ENCODE data around the gene KSR2. TPM values are rescaled to one million over a fixed set of nuclear protein-coding genes. Genes with fewer than 3 reads are reported as not detected.

KSR2 gene
- total RNA-seq, 2 donors from 2014 or later, result 0.07 to 0.08 TPM

DNA sequence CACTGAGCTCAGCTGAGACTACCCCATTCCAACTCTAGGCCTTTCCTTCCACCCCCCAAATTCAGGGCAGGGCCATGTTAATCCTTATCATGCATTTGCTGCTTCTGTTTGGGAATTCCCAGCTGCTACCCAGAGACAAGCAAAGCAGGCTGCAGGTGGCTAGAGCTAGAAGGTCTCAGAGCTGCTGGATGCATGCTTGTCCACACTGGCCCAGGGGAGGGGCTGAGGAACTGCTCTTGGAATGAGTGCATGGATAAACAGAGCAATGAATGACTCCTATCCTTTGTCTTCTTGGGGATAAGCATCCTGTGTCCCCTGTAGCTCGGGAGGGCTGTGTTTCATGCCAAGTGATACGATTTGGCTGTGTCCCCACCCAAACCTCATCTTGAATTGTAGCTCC is 470.5 kb downstream of the KSR2 start:
- Histone ChIP-seq H3K36me3 (no peaks in the 10 kb centered on the region), H3K9me3 (no peaks in the 10 kb centered on the region), H3K4me1 (peaks cover 0 to 20% of the 10 kb centered on the region in 2 donors), H3K4me3 (no peak overlapping the region), H3K27ac (no peak overlapping the region), H3K27me3 (no peaks in the 10 kb centered on the region)
- no peak for DNase-seq (ENCODE audit: low spot score)
- no peak for TF ChIP-seq CTCF (IDR thresholded peaks at IDR 0.05)

DNA sequence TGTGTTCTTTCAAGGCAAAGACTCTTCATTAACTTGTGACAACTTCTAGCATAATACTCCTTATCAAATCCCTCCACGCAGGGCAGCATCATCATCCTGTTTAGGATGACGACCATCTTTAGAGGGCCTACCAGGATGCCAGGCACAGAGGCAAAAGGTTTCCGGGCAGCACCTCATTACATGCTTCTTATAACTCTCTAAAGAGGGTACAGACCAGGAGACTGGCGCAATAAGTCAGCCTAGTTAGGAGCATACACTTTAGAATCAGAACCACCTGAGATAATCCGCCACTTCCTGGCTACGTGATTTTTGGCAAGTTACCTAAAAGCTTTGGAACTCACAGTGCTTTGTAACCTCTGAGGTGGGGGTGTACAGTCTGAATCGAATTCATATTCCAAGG is 471.4 kb downstream of the KSR2 start:
- Histone ChIP-seq H3K9me3 (no peaks in the 10 kb centered on the region), H3K27ac (no peak overlapping the region), H3K4me3 (no peak overlapping the region), H3K27me3 (no peaks in the 10 kb centered on the region), H3K4me1 (peaks cover 0 to 20% of the 10 kb centered on the region in 2 donors), H3K36me3 (no peaks in the 10 kb centered on the region)
- DNase-seq (ENCODE audit: low spot score), result no peak
- no peak for TF ChIP-seq CTCF (IDR thresholded peaks at IDR 0.05)

- no peaks in the 10 kb centered on the region for H3K4me1 ChIP-seq
- no peak for DNase-seq (ENCODE audit: low spot score)
- no peak overlapping the region for H3K27ac ChIP-seq
- H3K36me3 ChIP-seq, result no peaks in the 10 kb centered on the region
- no peak overlapping the region for H3K4me3 ChIP-seq
- no peak for TF ChIP-seq CTCF (IDR thresholded peaks at IDR 0.05)
- no peaks in the 10 kb centered on the region for H3K9me3 ChIP-seq
- H3K27me3 ChIP-seq, result no peaks in the 10 kb centered on the region
Observed at GRCh38 chr12:117494833-117495655, 473.7 kb downstream of the KSR2 start.

DNA sequence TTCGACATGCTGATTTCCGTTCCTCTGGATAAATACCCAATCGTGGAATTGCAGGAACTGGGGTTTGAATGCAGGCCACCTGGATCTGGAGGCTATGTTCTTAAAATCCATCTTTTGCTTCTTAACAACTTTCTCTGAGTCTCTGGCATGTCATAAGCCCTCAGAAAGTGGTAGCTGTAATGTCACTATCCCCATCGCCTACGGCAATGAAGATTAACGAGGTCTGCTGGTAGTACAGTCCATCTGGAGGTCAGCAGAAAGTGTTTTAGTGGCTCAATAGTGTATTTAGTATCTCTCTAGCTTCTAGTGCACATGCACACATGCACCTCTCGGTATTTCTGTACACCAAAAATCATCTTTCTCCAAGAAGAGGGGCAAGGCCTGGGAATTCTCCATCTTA is 477.1 kb downstream of the KSR2 start:
- no peak overlapping the region for H3K27ac ChIP-seq
- TF ChIP-seq CTCF (IDR thresholded peaks at IDR 0.05), result no peak
- H3K4me3 ChIP-seq, result no peak overlapping the region
- no peak for DNase-seq (ENCODE audit: low spot score)
- no peaks in the 10 kb centered on the region for H3K4me1 ChIP-seq
- H3K27me3 ChIP-seq, result no peaks in the 10 kb centered on the region
- H3K36me3 ChIP-seq, result no peaks in the 10 kb centered on the region
- H3K9me3 ChIP-seq, result no peaks in the 10 kb centered on the region

DNA sequence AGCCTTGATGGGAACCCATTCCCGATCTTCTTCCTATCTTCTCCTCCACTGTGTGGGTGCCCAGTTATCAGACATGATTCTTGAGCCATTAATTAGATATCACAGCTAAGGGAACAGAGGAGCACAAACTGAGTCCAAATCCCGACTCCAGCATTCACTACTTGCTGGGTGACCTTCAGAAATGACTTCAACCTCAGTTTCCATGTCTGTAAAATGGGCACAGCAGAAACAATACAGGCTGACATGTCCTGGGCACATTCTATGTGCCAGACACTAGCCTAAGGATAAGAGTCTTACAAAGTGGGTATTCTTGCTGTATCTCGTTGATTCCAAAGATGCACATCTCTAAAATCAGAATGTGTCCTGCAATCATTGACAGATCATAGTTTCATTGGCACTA is 478.7 kb downstream of the KSR2 start:
- H3K36me3 ChIP-seq, result no peaks in the 10 kb centered on the region
- H3K27ac ChIP-seq, result no peak overlapping the region
- no peaks in the 10 kb centered on the region for H3K27me3 ChIP-seq
- no peaks in the 10 kb centered on the region for H3K9me3 ChIP-seq
- no peak for TF ChIP-seq CTCF (IDR thresholded peaks at IDR 0.05)
- H3K4me1 ChIP-seq, result no peaks in the 10 kb centered on the region
- no peak for DNase-seq (ENCODE audit: low spot score)
- H3K4me3 ChIP-seq, result no peak overlapping the region

GRCh38 chr12:117489671-117490070 is 479.1 kb downstream of the KSR2 start:
- H3K4me1 ChIP-seq, result no peaks in the 10 kb centered on the region
- H3K4me3 ChIP-seq, result no peak overlapping the region
- no peak for TF ChIP-seq CTCF (IDR thresholded peaks at IDR 0.05)
- H3K27me3 ChIP-seq, result no peaks in the 10 kb centered on the region
- no peak overlapping the region for H3K27ac ChIP-seq
- no peaks in the 10 kb centered on the region for H3K36me3 ChIP-seq
- no peaks in the 10 kb centered on the region for H3K9me3 ChIP-seq
- no peak for DNase-seq (ENCODE audit: low spot score)

Measured in right atrium auricular region (tissue), 2 donors.